Karpas-422 (cell line): ENCODE measurements around the gene PVALEF. TPM values are rescaled to one million over a fixed set of nuclear protein-coding genes. Genes with fewer than 3 reads are reported as not detected.

ENCODE experiments used
- DNase-seq: peaks from one replicate; pipeline ENCODE4 v3.0.0-alpha.2; 2015
- H2AFZ ChIP-seq: fragments of 200-600 bp; sonication (generic); 2 replicates; pipeline ENCODE4 v1.6.1; 2014; ENCODE audit warnings: antibody characterized with exemption, low read length, mixed read lengths
- H3K27ac ChIP-seq: fragments of 200-600 bp; sonication (generic); 2 replicates; pipeline ENCODE4 v1.5.1; 2014; ENCODE audit warnings: mild to moderate bottlenecking, low read length, moderate library complexity
- H3K27me3 ChIP-seq: fragments of 200-600 bp; sonication (generic); 2 replicates; pipeline ENCODE4 v1.6.1; 2014; ENCODE audit warnings: low read length, mixed read lengths
- H3K36me3 ChIP-seq: fragments of 200-600 bp; sonication (generic); 2 replicates; pipeline ENCODE4 v1.6.1; 2014; ENCODE audit warnings: low read length, mixed read lengths; ENCODE audit not compliant: insufficient read depth
- H3K4me1 ChIP-seq: fragments of 200-600 bp; sonication (generic); 2 replicates; pipeline ENCODE4 v1.6.1; 2014; ENCODE audit warnings: mild to moderate bottlenecking, low read length, mixed read lengths
- H3K4me2 ChIP-seq: fragments of 200-600 bp; sonication (generic); 2 replicates; pipeline ENCODE4 v1.6.1; 2014; ENCODE audit warnings: low read length, low read depth, mild to moderate bottlenecking; ENCODE audit not compliant: poor library complexity, severe bottlenecking
- H3K4me3 ChIP-seq: fragments of 200-600 bp; sonication (generic); 2 replicates; pipeline ENCODE4 v1.5.1; 2014; ENCODE audit warnings: mild to moderate bottlenecking, antibody characterized with exemption, low read length, mixed read lengths
- H3K79me2 ChIP-seq: fragments of 200-600 bp; sonication (generic); 2 replicates; pipeline ENCODE4 v1.6.1; 2014; ENCODE audit warnings: mild to moderate bottlenecking, low read length, mixed read lengths
- H3K9ac ChIP-seq: fragments of 200-600 bp; sonication (generic); 2 replicates; pipeline ENCODE4 v1.6.0; 2014; ENCODE audit warnings: low read length
- H3K9me2 ChIP-seq: fragments of 200-600 bp; sonication (generic), shearing (Covaris generic); replicated peaks from 2 replicates; pipeline ENCODE4 v1.6.0; 2014; ENCODE audit warnings: mild to moderate bottlenecking, low read length, moderate library complexity; ENCODE audit not compliant: insufficient read depth
- H3K9me3 ChIP-seq: fragments of 300-700, 200-600 bp; sonication (generic); 2 replicates; pipeline ENCODE4 v1.6.1; 2014; ENCODE audit warnings: low read length, mixed read lengths
- H4K20me1 ChIP-seq: fragments of 200-600 bp; sonication (generic); 2 replicates; pipeline ENCODE4 v1.6.1; 2014; ENCODE audit warnings: mild to moderate bottlenecking, antibody characterized with exemption, low read length, low read depth; ENCODE audit not compliant: insufficient read depth
- total RNA-seq: library from RNA; depleted of rRNA; stranded (reverse); fragments of >200 nt; shearing (Covaris generic); gene quantifications from 2 replicates; pipeline ENCODE4 v1.2.3, GENCODE V29; 2014; ENCODE audit warnings: low replicate concordance

Gene PVALEF
- total RNA-seq, 1 experiment from 2014 or later, result not detected

GRCh38 chr17:81161536-81161935 lies 3.8 kb upstream of the PVALEF start:
- Histone ChIP-seq H4K20me1 (no peaks in the 10 kb centered on the region), H3K27ac (no peak overlapping the region), H3K79me2 (no peaks in the 10 kb centered on the region), H3K9ac (no peak overlapping the region), H3K4me1 (no peaks in the 10 kb centered on the region), H3K9me2 (no peaks in the 10 kb centered on the region), H3K4me3 (no peak overlapping the region), H2AFZ (no peak overlapping the region), H3K36me3 (no peaks in the 10 kb centered on the region), H3K27me3 (no peaks in the 10 kb centered on the region), H3K9me3 (no peaks in the 10 kb centered on the region), H3K4me2 (no peak overlapping the region)
- DNase-seq, result no peak

GRCh38 chr17:81161972-81162371 lies 3.3 kb upstream of the PVALEF start:
- Histone ChIP-seq H2AFZ (no peak overlapping the region), H3K27ac (no peak overlapping the region), H3K4me3 (no peak overlapping the region), H3K9ac (no peak overlapping the region), H3K9me2 (no peaks in the 10 kb centered on the region), H3K27me3 (no peaks in the 10 kb centered on the region), H3K36me3 (no peaks in the 10 kb centered on the region), H4K20me1 (no peaks in the 10 kb centered on the region), H3K4me2 (no peak overlapping the region), H3K4me1 (no peaks in the 10 kb centered on the region), H3K79me2 (no peaks in the 10 kb centered on the region), H3K9me3 (no peaks in the 10 kb centered on the region)
- no peak for DNase-seq

DNA sequence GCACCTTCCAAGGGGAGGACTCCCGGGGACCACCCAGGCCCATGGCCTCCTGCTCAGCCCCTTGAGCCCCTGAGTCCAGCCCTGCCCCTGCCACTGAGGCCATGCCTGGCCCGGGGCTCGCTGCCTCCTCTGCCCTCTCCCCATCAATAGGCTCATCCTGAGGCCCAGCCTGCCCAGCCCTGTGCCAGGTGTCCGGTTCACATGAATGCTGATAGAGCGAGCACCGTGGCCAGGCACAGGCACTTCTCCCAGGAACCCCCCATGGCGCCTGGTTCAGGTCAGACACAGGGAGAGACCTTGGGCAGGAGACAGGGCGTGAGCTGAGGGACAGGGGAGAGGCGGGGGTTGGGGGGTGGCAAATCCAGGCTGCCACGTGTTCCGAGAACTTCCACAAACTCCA lies 2.8 kb upstream of the PVALEF start:
- H3K9ac ChIP-seq, result no peak overlapping the region
- H3K79me2 ChIP-seq, result no peaks in the 10 kb centered on the region
- H3K4me1 ChIP-seq, result no peaks in the 10 kb centered on the region
- H3K9me2 ChIP-seq, result no peaks in the 10 kb centered on the region
- no peak overlapping the region for H2AFZ ChIP-seq
- H3K36me3 ChIP-seq, result no peaks in the 10 kb centered on the region
- H3K9me3 ChIP-seq, result no peaks in the 10 kb centered on the region
- H3K4me2 ChIP-seq, result no peak overlapping the region
- DNase-seq, result no peak
- H4K20me1 ChIP-seq, result no peaks in the 10 kb centered on the region
- no peaks in the 10 kb centered on the region for H3K27me3 ChIP-seq
- H3K27ac ChIP-seq, result no peak overlapping the region
- H3K4me3 ChIP-seq, result no peak overlapping the region

- DNase-seq, result no peak
- Histone ChIP-seq H3K9me2 (no peaks in the 10 kb centered on the region), H3K9ac (no peak overlapping the region), H3K4me2 (no peak overlapping the region), H3K27me3 (no peaks in the 10 kb centered on the region), H3K27ac (no peak overlapping the region), H3K4me3 (no peak overlapping the region), H3K4me1 (no peaks in the 10 kb centered on the region), H4K20me1 (no peaks in the 10 kb centered on the region), H2AFZ (no peak overlapping the region), H3K9me3 (no peaks in the 10 kb centered on the region), H3K36me3 (no peaks in the 10 kb centered on the region), H3K79me2 (no peaks in the 10 kb centered on the region)
Measured at GRCh38 chr17:81163051-81163695, 2.1 kb upstream of the PVALEF start.

- H2AFZ ChIP-seq, result no peak overlapping the region
- no peak overlapping the region for H3K4me3 ChIP-seq
- no peak overlapping the region for H3K27ac ChIP-seq
- no peaks in the 10 kb centered on the region for H3K9me2 ChIP-seq
- no peaks in the 10 kb centered on the region for H3K27me3 ChIP-seq
- H3K36me3 ChIP-seq, result no peaks in the 10 kb centered on the region
- H3K4me2 ChIP-seq, result no peak overlapping the region
- DNase-seq, result no peak
- no peaks in the 10 kb centered on the region for H3K9me3 ChIP-seq
- H3K4me1 ChIP-seq, result no peaks in the 10 kb centered on the region
- no peaks in the 10 kb centered on the region for H3K79me2 ChIP-seq
- H4K20me1 ChIP-seq, result no peaks in the 10 kb centered on the region
- no peak overlapping the region for H3K9ac ChIP-seq
Measured at GRCh38 chr17:81163703-81164370, 1.5 kb upstream of the PVALEF start.

DNA sequence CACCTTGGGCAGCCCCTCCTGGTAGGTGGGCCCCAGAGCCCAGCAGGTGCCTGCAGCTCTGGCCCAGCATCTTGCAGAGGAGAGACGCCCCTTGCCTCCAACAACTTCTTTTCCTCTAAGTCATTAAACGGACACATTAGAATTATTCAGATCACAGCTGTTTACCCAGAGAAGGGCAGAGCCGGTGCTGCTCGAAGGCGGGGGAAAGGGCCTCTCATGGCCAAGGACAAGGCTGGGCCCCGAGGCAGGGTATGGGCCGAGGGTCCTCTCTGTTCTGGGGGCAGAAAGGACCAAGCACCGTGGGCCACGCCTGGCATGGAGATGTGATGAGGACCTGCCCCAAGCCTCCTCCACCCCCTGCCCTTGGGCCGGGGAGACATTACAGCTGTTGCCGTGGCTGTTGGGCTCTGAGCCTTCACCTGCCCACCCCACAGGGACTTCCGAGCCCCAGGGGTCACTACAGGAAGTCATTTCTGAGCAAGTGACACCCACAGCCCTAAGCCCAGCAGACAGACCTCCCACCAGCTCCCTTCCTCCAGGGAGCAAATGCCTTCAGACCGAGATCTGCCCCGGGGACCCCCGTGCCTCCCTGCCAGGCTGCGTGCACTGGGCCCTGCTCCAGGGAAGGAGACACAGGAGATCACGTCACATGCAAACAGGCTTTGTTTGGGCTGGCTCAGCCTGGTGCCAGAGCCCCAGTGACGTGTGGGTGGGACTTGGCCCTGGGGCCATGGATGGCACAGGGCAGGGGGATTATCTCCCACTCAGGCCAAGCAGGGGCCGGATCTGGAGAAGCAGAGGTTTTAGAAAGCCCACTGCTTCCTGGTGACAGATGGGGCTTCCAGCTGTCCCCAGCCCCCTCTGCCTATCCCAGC lies 699 bp upstream of the PVALEF start:
- H3K36me3 ChIP-seq, result no peaks in the 10 kb centered on the region
- no peak overlapping the region for H2AFZ ChIP-seq
- H3K27ac ChIP-seq, result no peak overlapping the region
- H3K4me1 ChIP-seq, result no peaks in the 10 kb centered on the region
- DNase-seq, result no peak
- no peaks in the 10 kb centered on the region for H3K9me3 ChIP-seq
- no peak overlapping the region for H3K4me2 ChIP-seq
- no peaks in the 10 kb centered on the region for H3K27me3 ChIP-seq
- H4K20me1 ChIP-seq, result no peaks in the 10 kb centered on the region
- H3K9me2 ChIP-seq, result no peaks in the 10 kb centered on the region
- no peak overlapping the region for H3K9ac ChIP-seq
- H3K79me2 ChIP-seq, result no peaks in the 10 kb centered on the region
- no peak overlapping the region for H3K4me3 ChIP-seq

DNA sequence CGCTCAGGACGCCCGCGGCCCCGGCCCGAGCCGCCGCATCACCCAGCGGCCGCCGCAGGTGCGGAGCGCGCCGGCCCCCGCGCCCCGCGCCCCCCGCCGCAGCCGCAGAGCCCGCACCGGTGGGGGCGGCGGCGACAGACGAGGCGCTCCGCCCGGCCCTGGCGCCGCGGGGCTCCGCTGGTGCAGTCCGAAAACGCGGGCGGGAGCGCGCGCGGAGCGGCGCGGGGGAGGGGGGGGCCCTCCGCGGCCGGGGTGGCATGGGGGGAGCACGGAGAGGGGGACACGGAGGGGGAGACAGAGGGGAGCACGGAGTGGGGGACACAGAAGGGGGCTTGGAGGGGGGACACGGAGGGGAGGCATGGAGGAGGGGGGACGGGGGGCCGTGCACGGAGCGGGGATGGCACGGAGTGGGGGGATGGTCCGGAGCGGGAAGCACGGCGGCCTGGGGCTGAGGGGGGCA lies 756 bp downstream of the PVALEF start, which contains the start of gene AATK:
Gene AATK, minus strand, starts transcription at position 189 of the 460 bp plus-strand sequence. CDS start 229 bp downstream, outside the sequence.
- H3K9me3 ChIP-seq, result no peaks in the 10 kb centered on the region
- H3K9ac ChIP-seq, result no peak within 1 kb of the TSS
- H3K27ac ChIP-seq, result no peak within 1 kb of the TSS

GRCh38 chr17:81167194-81167524 lies 1.9 kb downstream of the PVALEF start:
- Histone ChIP-seq H3K4me3 (no peak overlapping the region), H2AFZ (no peak overlapping the region), H3K79me2 (no peaks in the 10 kb centered on the region), H3K4me2 (no peak overlapping the region), H3K9me3 (no peaks in the 10 kb centered on the region), H3K27me3 (no peaks in the 10 kb centered on the region), H3K4me1 (no peaks in the 10 kb centered on the region), H3K9ac (no peak overlapping the region), H3K36me3 (no peaks in the 10 kb centered on the region), H3K9me2 (no peaks in the 10 kb centered on the region), H3K27ac (no peak overlapping the region), H4K20me1 (no peaks in the 10 kb centered on the region)
- no peak for DNase-seq

More for the DNA sequence above, 756 bp downstream of the PVALEF start, which contains the start of gene AATK:
- Histone ChIP-seq H3K4me3 (no peak within 1 kb of the TSS), H3K4me1 (no peaks in the 10 kb centered on the region), H2AFZ (no peak within 1 kb of the TSS), H4K20me1 (no peaks in the 10 kb centered on the region), H3K79me2 (no peaks in the 10 kb centered on the region), H3K9me2 (no peaks in the 10 kb centered on the region), H3K27me3 (no peaks in the 10 kb centered on the region), H3K36me3 (no peaks in the 10 kb centered on the region), H3K4me2 (no peak within 1 kb of the TSS)
- no peak for DNase-seq
